ENCODE data around the gene POLR1A.

- no peak for TF ChIP-seq NR2C2 (CRISPR knock-in tag; IDR thresholded peaks at IDR 0.05)
- TF ChIP-seq IRF2 (CRISPR knock-in tag; IDR thresholded peaks at IDR 0.05; ENCODE audit: borderline replicate concordance, low read depth): no peak
- no peak for TF ChIP-seq PRDM15 (CRISPR knock-in tag; IDR thresholded peaks at IDR 0.05)
- TF ChIP-seq CTCF (IDR thresholded peaks at IDR 0.05): no peak
- TF ChIP-seq ZBTB43 (CRISPR knock-in tag; IDR thresholded peaks at IDR 0.05): no peak
- no peak for TF ChIP-seq STAT6 (CRISPR knock-in tag; conservative IDR thresholded peaks at IDR 0.05; ENCODE audit: low read depth)
- TF ChIP-seq ZSCAN18 (CRISPR knock-in tag; IDR thresholded peaks at IDR 0.05): no peak
- TF ChIP-seq ZNF281 (CRISPR knock-in tag; IDR thresholded peaks at IDR 0.05): no peak
Measured at GRCh38 chr2:86022661-86023365, 82.9 kb downstream of the POLR1A start.
